ENCODE measurements around the gene STPG4. TPM values are rescaled to one million over a fixed set of nuclear protein-coding genes. Genes with fewer than 3 reads are reported as not detected.
"Not testable (repeated sequence)": the region's sequence is repeated elsewhere in the genome, so short reads cannot be mapped to it uniquely, and the experiment has no call there.

Gene STPG4
- total RNA-seq, 3 donors from 2014 or later: 0.32 TPM; not detected in 2

GRCh38 chr2:47119001-47119400 is 36.1 kb downstream of the STPG4 start:
- no peak overlapping the region for H3K4me3 ChIP-seq
- TF ChIP-seq, protein P1, sequence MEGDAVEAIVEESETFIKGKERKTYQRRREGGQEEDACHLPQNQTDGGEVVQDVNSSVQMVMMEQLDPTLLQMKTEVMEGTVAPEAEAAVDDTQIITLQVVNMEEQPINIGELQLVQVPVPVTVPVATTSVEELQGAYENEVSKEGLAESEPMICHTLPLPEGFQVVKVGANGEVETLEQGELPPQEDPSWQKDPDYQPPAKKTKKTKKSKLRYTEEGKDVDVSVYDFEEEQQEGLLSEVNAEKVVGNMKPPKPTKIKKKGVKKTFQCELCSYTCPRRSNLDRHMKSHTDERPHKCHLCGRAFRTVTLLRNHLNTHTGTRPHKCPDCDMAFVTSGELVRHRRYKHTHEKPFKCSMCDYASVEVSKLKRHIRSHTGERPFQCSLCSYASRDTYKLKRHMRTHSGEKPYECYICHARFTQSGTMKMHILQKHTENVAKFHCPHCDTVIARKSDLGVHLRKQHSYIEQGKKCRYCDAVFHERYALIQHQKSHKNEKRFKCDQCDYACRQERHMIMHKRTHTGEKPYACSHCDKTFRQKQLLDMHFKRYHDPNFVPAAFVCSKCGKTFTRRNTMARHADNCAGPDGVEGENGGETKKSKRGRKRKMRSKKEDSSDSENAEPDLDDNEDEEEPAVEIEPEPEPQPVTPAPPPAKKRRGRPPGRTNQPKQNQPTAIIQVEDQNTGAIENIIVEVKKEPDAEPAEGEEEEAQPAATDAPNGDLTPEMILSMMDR (IDR thresholded peaks at IDR 0.05): no peak
- H3K27me3 ChIP-seq: no peaks in the 10 kb centered on the region
- no peaks in the 10 kb centered on the region for H3K36me3 ChIP-seq
- H3K27ac ChIP-seq: no peak overlapping the region
- DNase-seq (ENCODE audit: low spot score in 2 of 2): no peak
- no peaks in the 10 kb centered on the region for H3K4me1 ChIP-seq
- no peaks in the 10 kb centered on the region for H3K9me3 ChIP-seq
- intact Hi-C loops (cut with DNase I; ENCODE audit: low total_unique reads): no loop called here

GRCh38 chr2:47118581-47118980 is 36.5 kb downstream of the STPG4 start:
- H3K27me3 ChIP-seq: no peaks in the 10 kb centered on the region
- intact Hi-C loops (cut with DNase I; ENCODE audit: low total_unique reads): no loop called here
- no peaks in the 10 kb centered on the region for H3K36me3 ChIP-seq
- no peak overlapping the region for H3K4me3 ChIP-seq
- no peaks in the 10 kb centered on the region for H3K4me1 ChIP-seq
- DNase-seq (ENCODE audit: low spot score in 2 of 2): no peak
- TF ChIP-seq, protein P1 (IDR thresholded peaks at IDR 0.05): no peak
- TF ChIP-seq POLR2AphosphoS5 (IDR thresholded peaks at IDR 0.05): no peak
- no peaks in the 10 kb centered on the region for H3K9me3 ChIP-seq
- H3K27ac ChIP-seq: no peak overlapping the region

GRCh38 chr2:47112665-47113435 is 42.3 kb downstream of the STPG4 start:
- DNase-seq (ENCODE audit: low spot score in 2 of 2): no peak
- no peaks in the 10 kb centered on the region for H3K4me1 ChIP-seq
- no peaks in the 10 kb centered on the region for H3K9me3 ChIP-seq
- no peak overlapping the region for H3K27ac ChIP-seq
- TF ChIP-seq POLR2AphosphoS5 (IDR thresholded peaks at IDR 0.05) (no peak), POLR2A (IDR thresholded peaks at IDR 0.05) (no peak)
- TF ChIP-seq, protein P1 (IDR thresholded peaks at IDR 0.05): no peak
- H3K27me3 ChIP-seq: no peaks in the 10 kb centered on the region
- H3K4me3 ChIP-seq: no peak overlapping the region
- no peaks in the 10 kb centered on the region for H3K36me3 ChIP-seq
- intact Hi-C loops (cut with DNase I; ENCODE audit: low total_unique reads): no loop called here

DNA sequence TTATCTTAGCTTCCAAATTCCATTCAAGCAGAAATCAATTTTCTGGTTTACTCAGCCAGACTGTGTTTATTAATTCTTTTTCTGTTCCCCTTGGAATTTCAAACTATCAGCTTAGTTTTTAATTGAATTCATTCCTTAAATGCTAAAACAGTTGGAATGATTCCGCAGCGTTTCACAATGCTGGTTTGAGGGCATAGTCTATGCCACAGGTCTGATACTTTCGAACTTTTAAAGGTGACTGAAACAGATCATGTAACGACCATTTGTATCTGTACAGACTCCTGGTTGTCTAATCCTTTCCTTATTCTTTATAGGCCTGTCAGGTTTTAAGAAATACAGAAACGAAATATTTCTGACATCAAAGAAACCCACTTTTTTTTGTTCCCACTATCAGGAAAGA is 45.4 kb downstream of the STPG4 start:
- intact Hi-C loops (cut with DNase I; ENCODE audit: low total_unique reads): no loop called here
- Histone ChIP-seq H3K27me3 (no peaks in the 10 kb centered on the region), H3K36me3 (no peaks in the 10 kb centered on the region), H3K4me3 (no peak overlapping the region), H3K27ac (no peak overlapping the region), H3K4me1 (no peaks in the 10 kb centered on the region), H3K9me3 (no peaks in the 10 kb centered on the region)
- TF ChIP-seq POLR2AphosphoS5 (IDR thresholded peaks at IDR 0.05) (no peak), POLR2A (IDR thresholded peaks at IDR 0.05) (no peak)
- TF ChIP-seq, protein P1 (IDR thresholded peaks at IDR 0.05): no peak
- DNase-seq (ENCODE audit: low spot score in 2 of 2): no peak

- TF ChIP-seq POLR2A (IDR thresholded peaks at IDR 0.05) (no peak), POLR2AphosphoS5 (IDR thresholded peaks at IDR 0.05) (no peak)
- TF ChIP-seq, protein P1 (IDR thresholded peaks at IDR 0.05): no peak
- H3K27ac ChIP-seq: no peak overlapping the region
- H3K36me3 ChIP-seq: no peaks in the 10 kb centered on the region
- no peak for DNase-seq (ENCODE audit: low spot score in 2 of 2)
- intact Hi-C loops (cut with DNase I; ENCODE audit: low total_unique reads): no loop called here
- no peaks in the 10 kb centered on the region for H3K27me3 ChIP-seq
- H3K4me1 ChIP-seq: no peaks in the 10 kb centered on the region
- H3K9me3 ChIP-seq: no peaks in the 10 kb centered on the region
- no peak overlapping the region for H3K4me3 ChIP-seq
These were observed 46.1 kb downstream of the STPG4 start for GRCh38 chr2:47109007-47109375.

GRCh38 chr2:47108267-47109006 is 46.7 kb downstream of the STPG4 start:
- H3K36me3 ChIP-seq; intact Hi-C loops (cut with DNase I; ENCODE audit: low total_unique reads); H3K4me3 ChIP-seq; H3K9me3 ChIP-seq; H3K27me3 ChIP-seq; DNase-seq (ENCODE audit: low spot score in 2 of 2); H3K4me1 ChIP-seq: not testable (repeated sequence)
- peak overlapping the region in 1 of 2 donors; percentile 8 for H3K27ac ChIP-seq

DNA sequence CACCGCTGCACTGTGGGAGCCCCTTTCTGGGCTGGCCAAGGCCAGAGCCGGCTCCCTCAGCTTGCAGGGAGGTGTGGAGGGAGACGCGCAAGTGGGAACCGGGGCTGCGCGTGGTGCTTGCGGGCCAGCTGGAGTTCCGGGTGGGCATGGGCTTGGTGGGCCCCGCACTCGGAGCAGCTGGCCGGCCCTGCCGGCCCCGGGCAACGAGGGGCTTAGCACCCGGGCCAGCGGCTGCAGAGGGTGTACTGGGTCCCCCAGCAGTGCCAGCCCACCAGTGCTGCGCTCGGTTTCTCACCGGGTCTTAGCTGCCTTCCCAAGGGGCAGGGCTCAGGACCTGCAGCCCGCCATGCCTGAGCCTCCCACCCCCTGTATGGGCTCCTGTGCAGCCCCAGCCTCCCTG is 47.9 kb downstream of the STPG4 start:
- peak overlapping the region; percentile 58 to 69 for H3K27ac ChIP-seq
- H3K27me3 ChIP-seq; H3K9me3 ChIP-seq; DNase-seq (ENCODE audit: low spot score in 2 of 2); H3K4me3 ChIP-seq; H3K4me1 ChIP-seq; intact Hi-C loops (cut with DNase I; ENCODE audit: low total_unique reads); H3K36me3 ChIP-seq: not testable (repeated sequence)

GRCh38 chr2:47106231-47106630 is 48.9 kb downstream of the STPG4 start:
- peak overlapping the region; percentile 58 to 69 for H3K27ac ChIP-seq
- H3K9me3 ChIP-seq; DNase-seq (ENCODE audit: low spot score in 2 of 2); H3K27me3 ChIP-seq; H3K36me3 ChIP-seq; H3K4me1 ChIP-seq; H3K4me3 ChIP-seq; intact Hi-C loops (cut with DNase I; ENCODE audit: low total_unique reads): not testable (repeated sequence)

Measured in breast epithelium (tissue), 4 donors.